IPS-11a (cell line): ENCODE data around the gene MRNIP.

Experiments used
- H3K4me3 ChIP-seq: one replicate; pipeline ENCODE4 v1.5.1; 2013; ENCODE audit warnings: low read depth, low read length, control low read depth

MRNIP gene

DNA sequence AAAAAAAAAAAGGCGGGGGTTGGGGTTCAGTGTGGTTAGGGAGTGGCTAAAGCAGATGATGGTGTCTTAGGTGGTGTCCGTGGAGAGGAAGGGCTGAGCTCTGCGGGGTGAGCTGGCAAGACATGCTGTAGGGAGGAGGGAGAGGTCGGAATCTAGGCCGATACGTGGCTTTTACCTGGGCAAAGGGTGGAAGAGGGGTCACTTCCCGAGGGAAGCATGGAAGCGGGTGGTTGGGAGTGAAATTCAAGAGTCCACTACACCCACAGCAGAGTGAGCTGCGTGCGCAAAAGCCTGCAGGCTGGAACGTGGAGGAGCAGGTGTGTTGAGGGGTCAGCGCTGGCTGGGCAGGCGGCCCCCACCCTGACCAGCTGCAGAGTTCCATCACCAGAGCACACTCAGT lies 31.3 kb upstream of the MRNIP start:
- H3K4me3 ChIP-seq: no peak overlapping the region

DNA sequence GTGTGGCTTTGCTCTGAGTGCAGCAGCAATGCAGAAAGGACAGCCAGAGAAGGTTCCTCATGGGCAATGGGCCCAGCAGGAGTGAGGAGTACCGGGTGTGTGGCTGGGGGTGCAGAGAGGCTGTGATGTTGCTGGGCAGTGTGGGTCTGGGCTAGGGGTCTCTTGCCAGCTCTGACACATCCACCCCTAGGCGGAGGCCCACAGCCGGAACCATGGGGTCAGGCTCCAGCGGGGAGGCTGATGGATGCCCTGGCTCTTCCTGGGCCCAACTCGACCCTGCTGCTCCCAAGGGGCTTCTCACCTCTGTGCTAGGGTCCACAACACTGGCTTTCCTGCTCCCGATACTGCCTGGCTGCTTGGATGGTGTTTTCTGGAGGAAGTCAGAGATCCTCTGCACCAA lies 29.2 kb upstream of the MRNIP start:
- no peak overlapping the region for H3K4me3 ChIP-seq

DNA sequence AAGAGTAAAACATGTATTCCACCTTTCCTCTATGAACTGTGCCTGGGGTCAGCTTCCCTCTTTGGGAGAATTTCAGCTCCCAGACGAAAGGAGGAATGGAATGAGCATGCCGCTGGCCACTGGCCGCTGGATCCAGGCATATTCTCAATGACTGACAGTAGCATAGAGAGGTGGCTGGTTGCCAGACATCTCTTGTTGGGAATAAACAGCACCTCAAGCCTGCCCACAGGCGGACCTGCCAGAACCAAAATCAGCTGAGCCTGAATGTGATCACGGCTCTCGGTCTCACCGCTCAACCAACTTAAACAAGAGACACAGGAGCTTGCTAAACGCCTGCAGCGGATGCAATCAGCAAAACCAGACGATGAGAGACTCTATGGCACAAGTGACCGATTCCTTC lies 28.5 kb upstream of the MRNIP start:
- no peak overlapping the region for H3K4me3 ChIP-seq

DNA sequence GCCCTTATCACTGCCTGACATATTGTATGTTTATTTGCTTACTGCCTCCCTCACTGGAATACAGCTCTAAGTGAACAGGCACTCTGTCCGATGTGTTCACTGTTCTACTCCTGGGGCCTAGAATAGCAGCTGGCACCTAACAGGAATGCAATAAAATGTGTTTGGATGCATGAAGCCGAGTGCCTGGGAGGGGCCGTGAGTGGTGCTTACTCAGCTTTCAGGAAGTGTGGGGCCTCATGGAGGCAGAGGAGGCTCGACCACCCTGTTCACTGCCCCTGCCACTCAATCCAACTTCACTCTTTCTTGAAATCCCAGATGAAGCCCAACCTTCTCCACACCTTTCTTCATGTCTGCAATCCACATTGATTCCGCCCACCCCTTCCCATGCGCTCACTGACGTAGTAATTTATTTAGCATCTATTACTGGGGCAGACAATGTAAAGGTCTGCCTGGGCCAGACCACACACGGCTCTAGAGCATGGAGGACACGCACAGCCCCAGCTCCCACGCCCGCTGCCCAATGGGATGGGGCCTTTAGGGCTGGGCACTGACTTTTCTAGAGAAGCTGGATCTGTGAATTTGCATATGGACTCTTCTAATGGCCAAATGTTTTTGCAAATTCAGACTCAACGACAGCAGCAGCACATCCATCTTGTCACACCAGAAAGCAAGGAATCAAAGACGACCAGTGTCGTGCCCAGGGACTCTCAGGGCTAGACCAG lies 27.7 kb upstream of the MRNIP start:
- no peak overlapping the region for H3K4me3 ChIP-seq

DNA sequence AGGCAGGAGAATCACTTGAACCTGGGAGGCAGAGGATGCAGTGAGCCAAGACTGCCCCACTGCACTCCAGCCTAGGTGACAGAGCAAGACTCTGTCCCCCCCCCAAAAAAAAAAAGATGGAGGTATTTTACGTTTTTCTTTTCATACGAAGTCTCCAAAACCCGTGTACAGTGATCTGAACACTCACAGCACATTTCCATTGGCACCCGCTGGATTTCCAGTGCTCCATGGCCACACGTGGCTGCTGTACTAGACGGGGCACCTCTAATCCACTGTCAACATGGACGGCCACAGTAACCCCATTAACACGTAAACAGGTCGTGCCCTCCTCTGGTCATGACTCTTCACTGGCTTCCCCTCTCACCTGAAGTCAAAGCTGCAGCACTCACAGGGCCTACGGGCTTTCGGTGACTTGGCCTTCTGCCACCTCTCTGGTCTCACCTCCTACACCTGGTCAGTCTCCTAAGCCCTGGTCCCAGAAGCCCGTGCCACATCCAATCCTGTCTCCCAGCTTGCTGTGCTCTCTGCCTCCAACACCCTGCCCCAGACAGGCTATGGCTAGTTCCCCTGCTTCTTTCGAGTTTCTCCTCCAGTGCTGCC lies 27.0 kb upstream of the MRNIP start:
- no peak overlapping the region for H3K4me3 ChIP-seq

DNA sequence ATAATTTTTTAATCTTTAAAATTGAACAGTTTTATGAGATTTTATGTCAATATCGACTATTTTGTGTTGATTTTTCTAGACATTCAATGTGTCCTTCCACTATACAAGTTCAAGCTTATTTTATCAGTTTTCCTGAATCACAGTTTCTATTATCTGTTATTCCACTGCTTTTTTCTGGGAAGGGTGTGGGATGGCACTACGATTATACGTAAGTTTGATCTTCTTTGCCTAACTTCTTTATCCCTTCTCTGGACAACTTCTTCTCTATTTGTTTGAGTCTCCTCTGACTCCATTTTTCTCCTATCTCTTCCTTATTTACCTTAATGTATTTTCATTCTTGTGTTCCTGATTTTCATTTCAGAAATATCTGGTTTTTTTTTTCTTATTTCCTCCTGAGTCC lies 24.5 kb upstream of the MRNIP start:
- no peak overlapping the region for H3K4me3 ChIP-seq

DNA sequence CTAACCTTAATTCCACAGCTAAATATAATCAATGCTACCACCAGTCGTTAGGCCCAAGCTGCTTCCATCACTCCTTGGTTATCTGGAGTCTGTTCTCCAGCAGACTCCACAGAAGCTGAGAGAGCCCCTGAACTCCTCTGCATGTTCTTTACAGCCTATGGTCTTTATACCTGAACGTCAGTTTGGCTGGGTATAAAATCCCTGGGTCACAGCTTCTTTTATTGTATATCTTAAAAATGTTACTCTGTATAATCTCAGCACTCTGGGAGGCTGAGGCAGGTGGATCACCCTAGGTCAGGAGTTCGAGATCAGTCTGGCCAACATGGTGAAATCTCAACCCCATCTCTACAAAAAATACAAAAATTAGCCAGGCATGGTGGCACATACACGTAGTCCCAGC lies 23.7 kb upstream of the MRNIP start:
- no peak overlapping the region for H3K4me3 ChIP-seq

DNA sequence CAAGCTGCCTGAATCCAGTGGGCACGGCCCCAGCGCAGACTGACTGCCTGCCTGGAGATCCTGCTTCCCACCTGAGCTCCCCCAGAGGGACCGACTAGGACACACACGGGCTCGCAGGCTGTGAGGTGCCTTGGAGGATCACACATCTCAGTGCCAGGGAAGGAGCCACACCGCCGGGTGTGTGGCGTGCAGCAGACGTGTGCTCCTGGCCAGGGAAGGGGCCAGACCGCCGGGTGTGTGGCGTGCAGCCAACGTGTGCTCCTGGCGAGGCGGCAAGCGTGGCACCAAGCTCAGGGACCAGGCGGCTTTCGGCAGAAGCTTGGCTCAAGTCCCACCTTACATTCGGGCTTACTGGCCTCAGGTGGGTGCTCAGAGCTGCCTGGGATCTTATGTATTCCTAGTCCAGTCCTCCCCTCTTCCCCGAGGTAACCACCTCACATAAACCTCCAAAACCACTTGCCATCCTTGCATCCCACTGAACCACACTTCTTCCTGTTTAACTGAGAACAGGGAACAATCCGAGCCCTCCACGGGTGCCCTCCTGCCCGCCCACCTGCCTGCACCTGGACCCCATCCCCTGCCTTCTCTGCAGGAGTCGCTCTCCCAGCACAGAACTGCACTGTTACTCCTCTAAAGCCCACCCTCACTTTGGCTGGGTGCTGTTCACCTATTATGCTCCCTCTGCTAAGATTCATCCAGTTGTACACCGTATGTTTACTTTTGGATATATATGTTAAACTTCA lies 22.4 kb upstream of the MRNIP start:
- no peak overlapping the region for H3K4me3 ChIP-seq

DNA sequence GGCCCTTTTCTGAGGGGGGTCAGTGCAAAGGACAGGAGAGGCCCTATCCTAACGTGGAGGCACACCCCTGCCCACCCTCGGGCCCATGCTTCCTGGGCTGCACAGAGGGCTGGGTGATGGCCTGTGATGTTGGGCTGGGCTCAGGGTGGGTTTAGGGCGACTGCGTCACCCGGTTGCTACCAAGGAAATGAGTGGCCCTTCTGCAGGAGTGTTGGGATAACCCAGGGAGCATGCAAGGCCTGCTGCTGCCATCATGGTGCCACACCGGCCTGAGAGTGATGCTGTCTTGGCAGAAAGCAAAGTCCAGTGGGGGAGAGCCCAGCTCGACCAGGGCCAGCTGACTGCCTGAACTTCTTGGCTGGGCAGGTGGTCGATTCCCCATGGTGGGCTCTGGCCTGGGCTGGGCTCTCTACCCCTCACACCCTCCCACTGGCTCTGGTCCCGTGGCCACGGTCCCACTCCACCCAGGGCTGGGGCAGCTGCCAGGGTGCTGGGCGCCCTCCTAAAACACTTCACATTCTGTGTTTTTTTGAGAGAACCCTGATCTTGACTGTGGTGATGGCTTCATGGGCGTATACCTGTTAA lies 21.5 kb upstream of the MRNIP start:
- H3K4me3 ChIP-seq: no peak overlapping the region

DNA sequence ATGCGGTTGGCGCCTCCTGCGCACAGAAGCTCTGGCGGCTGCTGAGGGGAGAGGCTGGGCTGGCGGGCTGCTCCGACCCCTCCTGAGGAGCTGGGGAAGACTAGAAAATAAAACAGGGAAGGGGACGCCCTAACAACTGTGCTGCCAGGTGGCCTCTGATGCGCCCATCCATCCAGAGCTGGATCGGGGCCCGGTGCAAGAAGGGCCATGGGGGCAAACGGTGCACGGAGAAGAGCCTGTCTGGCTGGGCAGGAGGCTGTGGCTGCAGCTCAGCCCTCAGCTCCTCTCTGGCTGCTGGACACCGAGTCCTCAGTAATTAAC lies 21.0 kb upstream of the MRNIP start:
- H3K4me3 ChIP-seq: no peak overlapping the region

DNA sequence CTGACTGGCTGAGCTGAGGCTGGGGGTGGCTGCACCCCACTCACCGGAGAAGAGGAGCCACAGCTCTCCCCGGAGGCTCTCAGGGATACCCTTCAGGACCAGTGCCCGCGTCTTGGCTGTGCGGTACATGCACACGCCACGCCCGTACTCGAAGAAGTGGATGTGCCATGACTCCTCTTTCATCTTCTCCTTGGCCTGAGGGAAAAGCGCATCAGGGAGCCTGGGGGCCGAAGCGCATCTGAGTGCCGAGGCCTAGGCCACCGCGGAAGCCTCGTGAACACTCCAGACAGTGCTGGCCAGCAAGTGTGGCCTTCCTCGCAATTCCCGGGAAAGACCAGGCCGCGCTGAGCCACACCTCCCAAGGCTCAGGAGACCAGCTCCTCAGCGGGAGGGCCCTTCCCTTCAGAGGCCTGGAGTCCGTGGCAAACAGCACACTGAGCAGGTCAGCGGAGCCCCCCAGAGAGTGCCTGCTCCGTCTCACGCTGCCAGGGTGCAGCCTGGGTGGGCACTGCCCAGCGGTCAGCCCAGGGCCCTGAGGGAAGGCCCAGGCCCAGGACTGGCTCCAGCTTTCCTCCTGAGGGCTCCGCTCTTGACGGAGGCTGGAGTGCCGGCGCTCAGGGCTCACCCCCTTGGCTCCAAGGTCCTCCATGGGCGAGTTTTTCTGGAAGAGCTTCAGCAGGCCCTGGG lies 20.5 kb upstream of the MRNIP start:
- no peak overlapping the region for H3K4me3 ChIP-seq

DNA sequence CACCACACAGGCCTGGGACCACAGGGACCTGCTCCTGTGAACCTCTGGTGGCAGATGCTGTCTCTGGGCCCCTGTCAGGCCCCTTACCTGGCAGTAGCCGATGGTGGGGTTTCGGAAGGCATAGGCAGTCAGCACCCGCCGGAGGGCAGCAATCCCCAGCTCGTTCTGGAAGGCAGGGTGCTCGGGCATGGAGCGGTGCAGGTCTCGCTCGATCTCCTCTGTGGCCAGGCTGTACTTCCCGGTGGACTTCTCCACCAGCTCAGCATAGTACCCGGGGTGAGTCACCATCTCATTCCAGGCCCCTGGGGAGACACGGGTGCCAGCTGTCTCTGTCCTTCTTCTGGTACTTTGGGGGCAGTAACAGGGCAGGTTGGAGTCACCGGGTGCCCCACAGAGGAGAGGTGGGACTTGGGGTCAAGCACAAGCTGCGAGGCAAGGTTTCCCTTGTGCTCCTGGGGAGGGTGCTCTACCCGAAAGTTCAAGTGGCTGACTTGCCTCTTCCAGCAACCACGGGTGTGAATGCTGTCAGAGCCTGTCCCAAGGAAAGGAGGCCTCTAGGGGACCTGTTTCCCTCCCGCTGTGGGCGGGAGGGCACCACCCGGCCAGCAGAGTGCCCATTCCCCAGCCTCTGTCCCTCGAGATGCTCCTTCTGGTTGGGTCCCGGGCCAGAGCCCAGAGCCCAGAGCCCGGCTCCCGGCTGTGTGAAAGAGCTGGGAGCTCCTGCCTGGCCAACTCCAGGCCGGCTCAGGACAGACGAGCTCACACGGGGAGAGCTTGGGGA lies 19.8 kb upstream of the MRNIP start:
- H3K4me3 ChIP-seq: no peak overlapping the region

DNA sequence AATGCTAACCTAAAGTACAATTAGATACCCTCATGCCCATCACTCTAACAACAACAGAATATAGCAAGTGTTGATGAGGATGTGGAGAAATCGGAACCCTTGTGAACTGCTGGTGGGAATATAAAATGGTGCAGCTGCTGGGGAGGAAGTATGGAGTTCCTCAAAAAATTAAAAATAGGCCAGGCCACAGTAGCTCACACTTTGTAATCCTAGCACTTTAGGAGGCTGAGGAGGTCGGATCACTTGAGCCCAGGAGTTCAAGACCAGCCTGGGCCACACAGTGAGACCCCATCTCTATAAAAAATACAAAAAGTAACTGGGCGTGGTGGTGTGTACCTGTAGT lies 18.0 kb upstream of the MRNIP start:
- no peak overlapping the region for H3K4me3 ChIP-seq

DNA sequence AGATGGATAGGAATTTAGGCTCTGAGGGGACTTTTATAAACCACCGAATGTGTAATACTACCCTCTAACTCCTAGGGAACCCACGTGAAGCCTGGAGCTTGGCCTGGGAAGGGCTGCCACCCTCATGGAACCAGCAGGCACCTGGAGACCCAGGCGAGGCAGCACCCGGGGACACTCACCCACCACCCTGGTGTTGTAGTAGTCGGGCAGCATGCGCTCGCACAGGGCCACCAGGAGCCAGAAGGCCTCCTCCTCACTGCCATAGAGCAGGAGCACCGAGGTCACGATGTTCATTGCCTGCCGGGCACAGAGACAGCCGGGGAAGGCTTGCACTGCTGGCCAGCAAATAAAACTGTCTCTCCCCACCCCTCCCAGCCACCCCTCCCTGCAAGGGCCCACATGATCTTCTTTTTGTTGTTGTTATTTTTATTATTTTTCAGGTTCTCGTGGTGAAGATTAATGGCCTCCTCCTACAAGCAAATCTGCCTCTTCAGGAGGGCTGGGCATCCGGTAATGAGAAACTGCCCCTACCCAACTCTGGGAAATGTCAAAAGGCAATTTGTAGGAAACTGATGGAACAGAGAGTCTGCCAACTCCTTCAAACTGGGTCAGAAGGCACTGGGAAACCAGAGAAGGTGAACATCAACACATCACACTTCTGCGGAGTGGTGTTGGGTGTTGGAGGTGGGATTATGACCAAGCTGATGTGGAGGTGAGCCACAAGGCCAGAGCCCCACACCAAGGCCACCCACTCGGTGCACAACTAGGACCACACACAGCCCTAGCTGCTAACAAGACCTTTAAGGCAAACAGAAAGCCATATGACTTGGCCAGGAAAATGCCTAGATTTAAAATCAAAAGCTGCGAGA lies 17.4 kb upstream of the MRNIP start:
- H3K4me3 ChIP-seq: no peak overlapping the region

DNA sequence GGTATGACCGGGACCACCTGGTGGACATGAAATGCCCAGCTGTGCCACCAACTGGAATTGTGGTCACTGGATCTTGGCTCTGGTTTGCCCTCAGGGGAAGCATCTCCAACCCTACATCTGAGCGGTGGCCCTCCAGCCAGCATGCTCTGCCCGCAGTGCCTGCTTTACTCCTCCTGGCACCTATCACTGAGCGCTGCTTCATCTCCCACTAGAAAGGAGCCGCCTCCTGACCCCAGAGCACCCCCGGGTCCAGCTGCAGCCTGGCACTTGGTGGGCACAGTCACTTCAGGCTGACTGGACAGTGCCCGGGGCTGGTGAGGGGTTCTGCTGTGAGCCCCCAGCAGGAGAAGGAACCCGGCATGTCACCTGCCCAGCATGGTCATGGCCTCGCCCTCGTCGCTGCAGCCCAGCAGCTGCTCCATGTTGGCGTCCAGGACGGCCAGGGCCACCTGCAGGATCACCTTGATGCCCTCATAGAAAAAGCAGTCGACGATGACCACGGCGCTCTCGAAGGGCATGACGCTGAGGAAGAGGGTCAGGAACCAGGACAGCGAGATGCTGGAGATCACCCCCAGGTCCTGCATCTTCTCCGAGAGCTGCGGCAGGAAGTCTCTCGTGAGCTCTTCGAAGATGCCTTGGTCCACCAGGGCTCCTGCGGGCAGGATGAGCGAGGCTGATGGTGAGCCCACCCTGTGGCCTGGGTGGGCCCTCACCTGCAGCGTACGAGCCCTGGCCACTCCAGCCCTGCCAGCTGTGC lies 16.1 kb upstream of the MRNIP start:
- H3K4me3 ChIP-seq: no peak overlapping the region

DNA sequence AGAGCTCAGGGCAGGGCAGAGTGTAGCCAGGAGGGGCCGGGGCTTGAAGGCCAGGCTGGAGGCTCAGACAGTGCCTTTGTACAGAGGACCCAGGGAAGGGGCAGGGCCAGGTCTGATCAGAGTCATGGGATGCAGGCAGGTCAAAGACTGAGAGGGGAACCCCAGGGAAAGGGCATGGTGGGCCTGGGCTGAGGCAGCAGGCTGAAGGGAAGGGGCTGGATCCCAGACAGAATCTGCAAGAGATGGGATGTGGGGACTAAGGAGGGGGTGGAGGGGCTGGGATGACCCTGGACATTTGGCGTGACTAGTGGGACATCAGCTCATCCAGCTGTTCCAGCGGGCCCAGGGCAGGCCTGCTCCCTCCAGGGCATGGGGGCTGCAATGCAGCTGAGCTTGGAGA lies 15.5 kb upstream of the MRNIP start:
- H3K4me3 ChIP-seq: no peak overlapping the region

DNA sequence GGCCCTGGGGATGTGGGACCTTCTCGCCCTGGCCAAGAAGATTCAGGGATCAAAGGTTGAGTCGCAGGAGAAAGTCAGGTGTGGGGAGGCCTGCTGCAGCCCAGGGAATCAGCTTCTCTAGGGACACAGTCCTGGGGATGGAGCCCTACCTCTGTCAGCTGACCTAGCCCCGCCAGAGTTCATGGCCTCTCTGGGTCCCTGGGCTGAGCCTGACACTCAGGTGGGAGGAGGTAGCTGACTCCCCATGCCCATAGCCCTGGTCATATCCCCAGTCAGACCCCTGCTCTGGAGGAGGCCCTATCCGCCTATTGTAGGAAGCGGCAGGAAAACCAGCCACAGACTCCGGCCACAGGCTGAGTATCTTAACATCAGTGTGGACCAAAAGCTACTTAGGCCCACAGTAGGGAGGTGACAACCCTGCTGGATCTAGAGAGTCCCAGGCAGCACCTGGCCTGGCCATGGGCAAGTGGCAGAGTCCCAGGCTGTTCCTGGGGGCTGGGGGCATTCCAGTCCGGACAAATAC lies 15.0 kb upstream of the MRNIP start:
- H3K4me3 ChIP-seq: no peak overlapping the region

DNA sequence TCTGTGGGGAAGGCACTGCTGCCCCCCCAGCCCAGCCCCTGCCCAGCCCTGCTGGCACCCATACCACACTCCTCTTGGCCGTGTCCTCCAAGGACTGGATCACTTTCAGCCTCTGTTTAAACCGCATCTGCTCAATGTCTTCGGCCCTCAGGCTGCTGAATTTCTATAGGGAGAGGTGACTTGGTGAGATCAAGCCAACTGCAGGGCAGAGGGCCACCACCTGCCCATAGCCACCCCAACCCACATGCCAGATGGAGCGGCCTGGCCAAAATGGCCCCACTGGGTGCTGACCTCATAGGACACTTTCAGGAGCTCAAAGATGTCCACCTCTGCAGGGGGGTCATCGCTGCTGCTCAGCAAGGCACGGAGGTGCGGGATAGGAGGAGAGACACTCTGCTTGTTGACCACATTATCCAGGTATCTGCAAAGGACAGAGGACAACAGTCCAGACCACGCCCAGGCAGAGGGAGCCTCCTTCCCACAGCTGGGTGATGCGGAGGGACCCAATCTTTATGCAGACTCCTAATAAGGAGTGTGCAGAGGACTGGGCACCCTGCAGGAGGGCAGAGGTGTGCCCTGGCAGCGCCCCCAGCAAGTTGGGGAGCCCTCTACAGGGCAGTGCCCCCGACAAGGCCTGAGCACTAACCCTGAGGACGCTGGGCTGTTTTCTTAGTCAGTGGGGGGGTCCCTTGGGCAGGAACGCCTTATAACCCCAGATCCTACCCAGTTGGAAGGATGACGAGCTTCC lies 14.4 kb upstream of the MRNIP start:
- no peak overlapping the region for H3K4me3 ChIP-seq
